Liver (tissue), 9 donors: Measurements from ENCODE around the gene LY6G5B. TPM values are rescaled to one million over a fixed set of nuclear protein-coding genes. Genes with fewer than 3 reads are reported as not detected.

Experiments
- DNase-seq: peaks from one replicate; pipeline ENCODE4 v3.0.0-alpha.2; 2017; ENCODE audit warnings: low spot score
- H3K27ac ChIP-seq, 2 donors: one replicate each; pipeline ENCODE4 v1.7.0; 2013; ENCODE audit warnings: inconsistent platforms in 2 of 2, low read length in 2 of 2, control low read depth in 1 of 2, low read depth in 1 of 2, mild to moderate bottlenecking in 1 of 2
- H3K27me3 ChIP-seq, 4 donors: one replicate each; pipeline versions ENCODE4 v1.6.1 to v1.7.0; 2013; ENCODE audit warnings: low read length in 3 of 4, inconsistent platforms in 1 of 4, mild to moderate bottlenecking in 1 of 4, moderate library complexity in 1 of 4; ENCODE audit not compliant: control insufficient read depth in 4 of 4, insufficient read depth in 4 of 4
- H3K36me3 ChIP-seq, 4 donors: one replicate each; pipeline versions ENCODE4 v1.6.1 to v1.7.0; 2013; ENCODE audit warnings: low read length in 3 of 4, mild to moderate bottlenecking in 3 of 4, low read depth in 1 of 4, moderate library complexity in 1 of 4; ENCODE audit not compliant: control insufficient read depth in 4 of 4, insufficient read depth in 3 of 4
- H3K4me1 ChIP-seq, 4 donors: one replicate each; pipeline versions ENCODE4 v1.6.1 to v1.7.0; 2013; ENCODE audit warnings: low read length in 3 of 4, mild to moderate bottlenecking in 3 of 4, moderate library complexity in 1 of 4; ENCODE audit not compliant: control insufficient read depth in 4 of 4, insufficient read depth in 4 of 4
- H3K4me3 ChIP-seq, 3 donors: one replicate each; pipeline versions ENCODE4 v1.6.1 to v1.7.0; 2013; ENCODE audit warnings: low read length in 3 of 3, control low read depth in 1 of 3, low read depth in 1 of 3, mild to moderate bottlenecking in 1 of 3
- H3K9ac ChIP-seq, 2 donors: one replicate each; pipeline ENCODE4 v1.7.0; 2013; ENCODE audit warnings: low read length in 2 of 2, mild to moderate bottlenecking in 2 of 2, moderate library complexity in 2 of 2, control low read depth in 1 of 2, low read depth in 1 of 2
- H3K9me3 ChIP-seq, 4 donors: one replicate each; pipeline versions ENCODE4 v1.6.1 to v1.7.0; 2013; ENCODE audit warnings: low read length in 3 of 4; ENCODE audit not compliant: control insufficient read depth in 4 of 4
- CTCF ChIP-seq: fragments of 150-350 bp; IDR thresholded peaks from 2 replicates; pipeline ENCODE4 v1.5.1; 2017; ENCODE audit warnings: improper control_type of control experiment, low read depth, low read length; ENCODE audit not compliant: missing input control
- EGR1 ChIP-seq, 2 donors: IDR thresholded peaks; 2 replicates each; pipeline ENCODE4 v1.6.1; 2016 to 2018; ENCODE audit warnings: antibody characterized with exemption in 2 of 2, low read depth in 2 of 2
- FOXA1 ChIP-seq: IDR thresholded peaks from 2 replicates; pipeline ENCODE4 v1.6.1; 2016; ENCODE audit warnings: antibody characterized with exemption
- FOXA2 ChIP-seq: IDR thresholded peaks from 2 replicates; pipeline ENCODE4 v1.6.1; 2016; ENCODE audit warnings: antibody characterized with exemption
- GABPA ChIP-seq, 2 donors: IDR thresholded peaks in 1 of 2; conservative IDR thresholded peaks in 1 of 2; 2 replicates each; pipeline ENCODE4 v1.6.1; 2016; ENCODE audit warnings: antibody characterized with exemption in 2 of 2, mild to moderate bottlenecking in 1 of 2, moderate library complexity in 1 of 2
- HNF4A ChIP-seq, 2 donors: conservative IDR thresholded peaks; 2 replicates each; pipeline ENCODE4 v1.6.1; 2016; ENCODE audit warnings: antibody characterized with exemption in 2 of 2, mild to moderate bottlenecking in 2 of 2
- HNF4G ChIP-seq: IDR thresholded peaks from 2 replicates; pipeline ENCODE4 v1.6.1; 2016; ENCODE audit warnings: antibody characterized with exemption
- JUND ChIP-seq, 2 donors: IDR thresholded peaks; 2 replicates each; pipeline ENCODE4 v1.6.1; 2016; ENCODE audit warnings: antibody characterized with exemption in 2 of 2
- MAX ChIP-seq: IDR thresholded peaks from 2 replicates; pipeline ENCODE4 v1.6.1; 2016; ENCODE audit warnings: antibody characterized with exemption
- NR2F2 ChIP-seq: IDR thresholded peaks from 2 replicates; pipeline ENCODE4 v1.6.1; 2016; ENCODE audit warnings: antibody characterized with exemption
- RAD21 ChIP-seq, 2 donors: IDR thresholded peaks; 2 replicates each; pipeline ENCODE4 v1.6.1; 2016; ENCODE audit warnings: antibody characterized with exemption in 2 of 2, mild to moderate bottlenecking in 2 of 2
- RXRA ChIP-seq, 2 donors: IDR thresholded peaks; 2 replicates each; pipeline ENCODE4 v1.6.1; 2017 to 2018; ENCODE audit warnings: antibody characterized with exemption in 2 of 2, mild to moderate bottlenecking in 1 of 2
- SP1 ChIP-seq: IDR thresholded peaks from 2 replicates; pipeline ENCODE4 v1.6.1; 2018; ENCODE audit warnings: antibody characterized with exemption, mild to moderate bottlenecking
- TAF1 ChIP-seq: conservative IDR thresholded peaks from 2 replicates; pipeline ENCODE4 v1.6.1; 2016; ENCODE audit warnings: antibody characterized with exemption, mild to moderate bottlenecking
- YY1 ChIP-seq: IDR thresholded peaks from 2 replicates; pipeline ENCODE4 v1.6.1; 2016; ENCODE audit warnings: antibody characterized with exemption, mild to moderate bottlenecking
- ZBTB33 ChIP-seq: IDR thresholded peaks from 2 replicates; pipeline ENCODE4 v1.6.1; 2016; ENCODE audit warnings: antibody characterized with exemption
- whole genome bisulfite sequencing: extraction: QIAGEN DNeasy Blood & Tissue Kit; methylation state at CpG from one replicate; pipeline ENCODE4 v1.1.7; 2013; 5-methylcytosine and 5-hydroxymethylcytosine counted together
- polyA plus RNA-seq, 2 donors: library from polyadenylated mRNA; stranded (reverse) in 1 of 2; unstranded in 1 of 2; fragments of 200-250 nt in 1 of 2; fragments of >200 nt in 1 of 2; fragmentation: Nextera tagmentation in 1 of 2; extraction: Ambion mirVana in 1 of 2; gene quantifications; one replicate each; pipeline versions ENCODE4 v1.2.1 to v1.2.3, GENCODE V29; 2013 to 2015
- total RNA-seq, 2 donors: library from RNA; depleted of rRNA; stranded (reverse); fragments of >200 nt; gene quantifications; one replicate each; pipeline ENCODE4 v1.2.3, GENCODE V29; 2014
- TF ChIP-seq, protein P1 (sequence below): IDR thresholded peaks from 2 replicates; pipeline ENCODE4 v1.6.1; 2016; ENCODE audit warnings: antibody characterized with exemption
- donor health status: healthy.
- donor health status: healthy.
- donor health status: healthy.
- donor health status: healthy.
- donor health status: healthy.

Gene LY6G5B
- total and polyA plus RNA-seq, 4 donors: 1.2 to 5.9 (median 2.1) TPM

DNA sequence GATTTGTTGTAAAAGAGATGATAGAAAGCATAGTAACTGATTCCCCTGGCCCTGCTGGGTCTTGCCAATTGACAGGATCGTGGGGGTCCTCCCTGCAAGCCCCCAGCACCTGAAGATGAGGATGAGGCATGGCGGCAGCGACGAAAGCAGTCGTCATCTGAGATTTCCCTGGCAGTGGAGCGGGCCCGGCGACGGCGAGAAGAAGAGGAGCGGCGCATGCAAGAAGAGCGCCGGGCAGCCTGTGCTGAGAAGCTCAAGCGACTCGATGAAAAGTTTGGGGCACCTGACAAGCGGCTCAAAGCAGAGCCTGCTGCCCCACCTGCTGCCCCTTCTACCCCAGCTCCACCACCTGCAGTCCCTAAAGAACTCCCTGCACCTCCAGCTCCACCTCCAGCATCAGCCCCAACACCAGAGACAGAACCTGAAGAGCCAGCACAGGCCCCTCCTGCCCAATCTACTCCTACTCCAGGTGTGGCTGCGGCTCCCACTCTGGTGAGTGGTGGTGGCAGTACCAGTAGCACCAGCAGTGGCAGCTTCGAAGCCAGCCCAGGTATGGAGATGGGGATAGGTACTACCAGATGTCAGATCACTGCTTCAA is 42.0 kb upstream of the LY6G5B start (continued):
- TF ChIP-seq SP1 (no peak), HNF4A (conservative IDR thresholded peaks at IDR 0.05) (no peak), YY1 (no peak), RAD21 (IDR thresholded peaks at IDR 0.05) (no peak)
- TF ChIP-seq, protein P1, sequence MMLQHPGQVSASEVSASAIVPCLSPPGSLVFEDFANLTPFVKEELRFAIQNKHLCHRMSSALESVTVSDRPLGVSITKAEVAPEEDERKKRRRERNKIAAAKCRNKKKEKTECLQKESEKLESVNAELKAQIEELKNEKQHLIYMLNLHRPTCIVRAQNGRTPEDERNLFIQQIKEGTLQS: no peak

DNA sequence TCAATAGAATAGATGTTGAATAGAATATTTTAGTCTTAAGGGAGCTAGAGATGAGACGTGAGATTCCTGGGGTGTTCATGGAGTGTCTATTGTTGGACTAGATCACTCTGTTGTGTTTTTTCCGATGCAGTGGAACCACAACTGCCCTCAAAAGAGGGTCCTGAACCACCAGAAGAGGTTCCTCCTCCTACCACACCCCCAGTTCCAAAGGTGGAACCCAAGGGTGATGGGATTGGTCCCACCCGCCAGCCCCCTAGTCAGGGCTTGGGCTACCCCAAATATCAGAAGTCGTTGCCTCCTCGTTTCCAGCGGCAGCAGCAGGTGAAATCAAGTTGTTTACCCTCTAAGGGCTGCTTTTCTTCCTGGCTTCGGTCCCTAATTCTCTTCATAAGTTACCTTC is 40.8 kb upstream of the LY6G5B start:
- Histone ChIP-seq H3K4me1 (peaks cover 2 to 9% (median 5%) of the 10 kb centered on the region in 4 donors), H3K4me3 (no peak overlapping the region), H3K36me3 (peaks cover 48 to 90% (median 70%) of the 10 kb centered on the region in 4 donors), H3K9me3 (no peaks in the 10 kb centered on the region), H3K9ac (no peak overlapping the region), H3K27ac (no peak overlapping the region), H3K27me3 (no peaks in the 10 kb centered on the region)
- WGBS: 94% methylated on average over 7 of the region's 7 CpGs
- DNase-seq: no peak
- no peak for TF ChIP-seq FOXA2
- no peak for TF ChIP-seq RXRA (IDR thresholded peaks at IDR 0.05)
- no peak for TF ChIP-seq TAF1
- no peak for TF ChIP-seq HNF4A (conservative IDR thresholded peaks at IDR 0.05)
- no peak for TF ChIP-seq FOXA1
- TF ChIP-seq NR2F2: no peak
- TF ChIP-seq JUND (IDR thresholded peaks at IDR 0.05): no peak

DNA sequence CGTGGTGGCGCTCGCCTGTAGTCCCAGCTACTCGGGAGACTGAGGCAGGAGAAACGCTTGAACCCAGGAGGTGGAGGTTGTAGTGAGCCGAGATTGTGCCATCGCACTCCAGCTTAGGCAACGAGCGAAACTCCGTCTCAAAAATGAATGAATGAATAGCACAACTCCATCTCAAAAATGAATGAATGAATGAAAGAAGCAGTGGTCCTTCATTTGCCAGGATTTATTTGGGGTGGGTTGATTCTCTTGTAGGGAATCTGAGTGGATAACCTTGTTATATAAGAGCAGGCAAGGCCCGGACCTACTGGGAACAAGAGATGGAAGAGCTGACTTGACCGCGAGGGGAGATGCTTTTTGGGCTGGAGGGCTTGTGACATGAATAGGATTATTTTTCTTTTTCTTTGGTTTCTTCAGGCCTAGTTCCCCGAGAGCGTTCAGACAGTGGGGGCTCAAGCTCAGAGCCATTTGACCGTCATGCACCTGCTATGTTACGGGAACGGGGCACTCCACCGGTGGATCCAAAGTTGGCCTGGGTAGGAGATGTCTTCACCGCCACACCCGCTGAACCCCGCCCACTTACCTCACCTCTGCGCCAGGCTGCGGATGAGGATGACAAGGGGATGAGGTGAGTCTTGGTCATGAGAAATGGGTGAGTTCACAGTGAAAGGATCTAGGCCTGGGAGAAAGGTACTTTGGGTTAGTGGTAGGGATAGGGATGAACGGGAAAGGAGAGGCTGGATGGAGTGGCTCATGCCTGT is 39.4 kb upstream of the LY6G5B start:
- H3K27me3 ChIP-seq: no peaks in the 10 kb centered on the region
- H3K4me1 ChIP-seq: peaks cover 2 to 22% (median 17%) of the 10 kb centered on the region in 4 donors
- DNase-seq: no peak
- TF ChIP-seq HNF4G: no peak
- no peak for TF ChIP-seq ZBTB33
- no peak for TF ChIP-seq GABPA (IDR thresholded peaks at IDR 0.05 in 1 of 2, conservative IDR thresholded peaks at IDR 0.05 in 1 of 2)
- TF ChIP-seq CTCF: no peak
- no peak for TF ChIP-seq NR2F2
- no peak for TF ChIP-seq HNF4A (conservative IDR thresholded peaks at IDR 0.05)
- TF ChIP-seq EGR1 (IDR thresholded peaks at IDR 0.05; ENCODE audit: low read depth in 2 of 2): no peak
- no peak for TF ChIP-seq JUND (IDR thresholded peaks at IDR 0.05)
- TF ChIP-seq FOXA2: no peak
- TF ChIP-seq MAX: no peak
- TF ChIP-seq, protein P1: no peak
- WGBS: 97% methylated on average over 25 of the region's 25 CpGs
- no peak overlapping the region for H3K27ac ChIP-seq
- H3K9me3 ChIP-seq: no peaks in the 10 kb centered on the region
- H3K9ac ChIP-seq: no peak overlapping the region
- peaks cover 46 to 90% (median 66%) of the 10 kb centered on the region in 4 donors for H3K36me3 ChIP-seq
- no peak overlapping the region for H3K4me3 ChIP-seq
